ENCODE measurements around the gene PHYHD1.

PHYHD1 gene

DNA sequence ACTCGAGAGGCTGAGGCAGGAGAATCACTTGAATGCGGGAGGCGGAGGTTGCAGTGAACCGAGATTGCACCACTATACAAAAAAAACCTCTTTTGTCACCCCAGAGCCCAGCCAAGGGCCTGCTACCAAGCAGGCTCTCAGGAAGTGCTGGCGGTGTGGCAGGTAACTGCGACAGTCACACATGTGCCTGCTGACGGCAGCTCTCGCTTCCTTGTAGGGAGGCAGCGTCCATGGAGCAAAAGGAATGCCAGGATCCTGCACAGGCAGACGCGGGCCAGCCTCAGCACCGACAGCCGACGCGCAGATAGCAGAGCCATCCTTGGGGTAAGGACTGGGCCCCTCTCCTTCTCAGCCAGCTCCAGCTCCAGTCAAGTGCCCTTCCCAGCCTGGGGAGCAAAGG is 35.0 kb upstream of the PHYHD1 start:
- H3K4me3 ChIP-seq (replicated peaks in 1 of 2; ENCODE audit: low read depth in 2 of 2, low read length in 2 of 2): no peak overlapping the region
- DNase-seq (ENCODE audit: low read depth in 2 of 2): no peak
- TF ChIP-seq, protein P1, sequence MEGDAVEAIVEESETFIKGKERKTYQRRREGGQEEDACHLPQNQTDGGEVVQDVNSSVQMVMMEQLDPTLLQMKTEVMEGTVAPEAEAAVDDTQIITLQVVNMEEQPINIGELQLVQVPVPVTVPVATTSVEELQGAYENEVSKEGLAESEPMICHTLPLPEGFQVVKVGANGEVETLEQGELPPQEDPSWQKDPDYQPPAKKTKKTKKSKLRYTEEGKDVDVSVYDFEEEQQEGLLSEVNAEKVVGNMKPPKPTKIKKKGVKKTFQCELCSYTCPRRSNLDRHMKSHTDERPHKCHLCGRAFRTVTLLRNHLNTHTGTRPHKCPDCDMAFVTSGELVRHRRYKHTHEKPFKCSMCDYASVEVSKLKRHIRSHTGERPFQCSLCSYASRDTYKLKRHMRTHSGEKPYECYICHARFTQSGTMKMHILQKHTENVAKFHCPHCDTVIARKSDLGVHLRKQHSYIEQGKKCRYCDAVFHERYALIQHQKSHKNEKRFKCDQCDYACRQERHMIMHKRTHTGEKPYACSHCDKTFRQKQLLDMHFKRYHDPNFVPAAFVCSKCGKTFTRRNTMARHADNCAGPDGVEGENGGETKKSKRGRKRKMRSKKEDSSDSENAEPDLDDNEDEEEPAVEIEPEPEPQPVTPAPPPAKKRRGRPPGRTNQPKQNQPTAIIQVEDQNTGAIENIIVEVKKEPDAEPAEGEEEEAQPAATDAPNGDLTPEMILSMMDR (IDR thresholded peaks at IDR 0.05; ENCODE audit: low read depth, low read length): no peak

DNA sequence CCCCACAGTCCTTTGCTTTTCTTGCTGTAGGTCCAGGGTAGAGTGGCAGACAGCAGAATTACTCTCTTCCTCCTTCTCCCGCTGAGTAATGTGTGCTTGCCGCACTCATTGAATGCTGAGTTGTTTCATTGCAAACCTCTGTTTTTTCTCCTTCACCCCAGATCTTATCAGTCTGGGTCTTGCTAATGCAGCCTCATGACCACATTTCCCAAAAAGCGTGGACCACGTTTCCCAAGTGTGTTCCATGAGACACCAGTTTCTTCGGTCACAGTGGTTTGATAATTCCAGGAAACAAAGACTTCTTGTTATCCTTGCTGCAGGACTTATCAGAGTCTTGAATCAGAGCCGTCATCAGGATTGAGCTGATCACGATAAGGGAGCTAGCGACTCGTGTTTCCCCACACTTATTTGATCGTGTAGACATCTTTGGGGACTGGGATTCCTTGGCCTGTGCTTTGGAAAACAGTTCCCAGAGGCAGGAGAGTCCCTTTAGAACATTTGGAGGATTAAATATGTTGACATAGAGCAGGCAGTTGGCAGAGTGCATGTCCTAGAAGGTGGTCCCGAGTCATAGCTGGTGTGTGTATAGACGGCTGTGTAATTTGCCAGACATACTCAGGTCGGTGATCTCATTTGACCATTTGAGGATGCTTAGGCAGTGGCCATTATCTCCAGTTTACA is 34.4 kb upstream of the PHYHD1 start:
- TF ChIP-seq, protein P1 (IDR thresholded peaks at IDR 0.05; ENCODE audit: low read depth, low read length): no peak
- peak; percentile 50 to 70 for DNase-seq (ENCODE audit: low read depth in 2 of 2)
- no peak overlapping the region for H3K4me3 ChIP-seq (replicated peaks in 1 of 2; ENCODE audit: low read depth in 2 of 2, low read length in 2 of 2)

DNA sequence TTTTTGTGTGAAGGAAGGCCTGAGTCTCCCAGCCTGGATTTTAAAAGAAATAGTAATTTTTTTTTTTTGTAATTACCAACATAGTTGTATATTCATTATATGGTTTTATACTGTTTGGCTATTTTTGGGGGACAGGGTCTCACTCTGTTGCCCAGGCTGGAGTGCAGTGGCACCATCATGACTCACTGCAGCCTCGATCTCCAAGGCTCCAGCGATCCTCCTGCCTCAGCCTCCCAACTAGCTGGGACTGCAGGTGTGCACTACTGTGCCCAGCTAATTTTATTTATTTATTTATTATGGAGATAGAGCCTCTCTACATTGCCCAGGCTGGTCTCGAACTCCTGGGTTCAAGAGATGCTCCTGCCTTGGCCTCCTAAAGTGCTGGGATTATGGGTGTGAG is 33.7 kb upstream of the PHYHD1 start:
- TF ChIP-seq, protein P1 (IDR thresholded peaks at IDR 0.05; ENCODE audit: low read depth, low read length): no peak
- no peak overlapping the region for H3K4me3 ChIP-seq (replicated peaks in 1 of 2; ENCODE audit: low read depth in 2 of 2, low read length in 2 of 2)
- DNase-seq (ENCODE audit: low read depth in 2 of 2): no peak

DNA sequence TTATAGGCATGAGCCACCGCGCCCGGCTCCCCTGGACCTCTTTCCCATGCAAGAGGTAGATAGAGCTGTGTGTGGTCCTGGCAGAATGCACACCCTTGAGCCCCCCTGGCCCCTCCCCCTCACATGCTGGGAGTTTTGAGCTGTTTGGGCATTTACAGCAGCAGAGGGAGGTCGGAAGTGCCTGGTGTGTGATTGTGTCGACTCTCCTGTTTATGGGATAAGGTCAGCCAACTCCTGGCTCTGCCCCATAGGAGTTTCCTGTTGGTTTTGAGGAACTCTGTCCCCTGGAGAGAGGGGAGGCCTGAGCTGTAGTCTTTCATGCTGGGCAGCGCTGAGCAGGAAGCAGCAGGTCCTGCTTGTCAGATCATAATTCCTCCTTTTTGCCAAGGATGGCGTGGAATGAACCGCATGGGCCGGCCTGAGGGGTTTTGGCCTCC is 32.9 kb upstream of the PHYHD1 start:
- peak in 1 of 2 donors; percentile 79 for DNase-seq (ENCODE audit: low read depth in 2 of 2)
- TF ChIP-seq, protein P1 (IDR thresholded peaks at IDR 0.05; ENCODE audit: low read depth, low read length): no peak
- no peak overlapping the region for H3K4me3 ChIP-seq (replicated peaks in 1 of 2; ENCODE audit: low read depth in 2 of 2, low read length in 2 of 2)

DNA sequence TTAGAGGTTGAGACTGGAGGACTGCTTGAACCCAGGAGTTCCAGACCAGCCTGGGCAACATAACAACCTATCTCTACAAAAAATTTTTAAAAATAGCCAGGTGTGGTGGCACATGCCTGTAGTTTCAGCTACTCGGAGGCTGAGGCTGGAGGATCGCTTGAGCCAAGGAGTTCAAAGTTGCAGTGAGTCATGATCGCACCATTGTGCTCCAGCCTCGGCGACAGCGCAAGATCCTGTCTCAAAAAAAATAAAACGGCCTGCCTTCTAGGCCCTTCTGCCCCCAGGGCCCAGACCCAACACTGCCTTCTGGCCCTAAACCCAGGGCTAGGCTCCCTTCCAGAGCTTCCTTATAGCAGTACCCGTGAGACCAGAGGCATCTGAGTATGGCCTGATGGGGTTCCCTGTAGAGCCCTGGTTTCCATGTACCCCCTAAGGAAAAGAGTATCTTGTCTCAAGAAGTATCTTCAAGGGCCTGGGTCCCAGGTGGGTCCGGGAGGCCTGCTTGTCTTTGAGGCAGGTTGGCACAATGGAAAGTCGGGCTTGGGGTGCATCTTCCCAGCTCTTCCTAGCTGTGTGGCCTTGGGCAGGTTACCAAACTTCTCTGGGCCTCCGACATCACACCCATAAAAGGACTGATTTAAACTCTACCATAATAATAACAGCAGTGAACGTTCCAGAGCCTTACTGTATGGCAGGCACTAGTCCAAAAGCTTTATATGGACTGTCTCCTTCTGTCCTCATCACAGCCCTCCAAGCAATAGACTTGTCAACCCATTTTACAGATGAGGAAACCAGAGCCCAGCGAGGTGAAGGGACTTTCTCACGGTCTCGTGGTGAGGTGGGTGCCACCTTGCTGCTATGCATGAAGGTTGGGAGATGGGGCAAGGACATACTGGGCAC is 29.2 kb upstream of the PHYHD1 start:
- TF ChIP-seq, protein P1 (IDR thresholded peaks at IDR 0.05; ENCODE audit: low read depth, low read length): no peak
- H3K4me3 ChIP-seq (replicated peaks in 1 of 2; ENCODE audit: low read depth in 2 of 2, low read length in 2 of 2): no peak overlapping the region
- peak in 1 of 2 donors; percentile 52 for DNase-seq (ENCODE audit: low read depth in 2 of 2)

DNA sequence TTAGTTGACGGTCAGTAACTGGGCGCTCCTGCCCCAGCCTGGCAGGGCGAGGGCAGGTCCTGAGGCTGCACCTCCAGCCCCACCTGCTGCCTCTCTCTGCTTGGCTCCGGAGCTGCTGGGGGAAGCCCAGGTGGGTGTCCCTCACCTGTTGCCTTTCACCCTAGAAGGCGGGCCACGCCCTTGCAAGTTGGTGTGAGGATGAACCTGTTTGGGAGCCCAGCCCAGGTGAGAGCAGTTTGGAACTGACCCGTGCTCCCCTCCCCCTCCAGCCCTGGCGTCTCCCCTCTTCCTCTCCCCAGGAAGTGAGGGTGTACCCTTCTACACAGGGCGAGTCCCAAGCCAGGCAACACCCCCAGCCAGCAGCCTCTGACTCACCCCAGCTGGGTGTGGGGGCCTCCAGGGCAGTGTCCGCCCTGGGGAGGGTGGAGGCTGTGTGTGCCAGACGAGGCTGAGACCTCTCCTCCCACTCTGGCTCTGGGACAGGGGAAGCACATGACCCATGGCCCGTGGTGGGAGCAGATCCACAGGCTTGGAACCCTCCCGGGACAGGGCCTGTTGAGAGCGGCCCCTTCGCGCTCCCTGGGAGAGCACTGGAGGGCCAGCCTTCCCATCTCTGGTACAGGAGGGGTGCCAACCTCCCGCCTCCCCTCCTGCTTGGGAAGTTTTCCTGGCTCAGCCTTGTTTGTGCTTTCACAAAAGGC is 28.4 kb upstream of the PHYHD1 start:
- TF ChIP-seq, protein P1 (IDR thresholded peaks at IDR 0.05; ENCODE audit: low read depth, low read length): no peak
- peak overlapping the region in 1 of 2 donors; percentile 26 for H3K4me3 ChIP-seq (replicated peaks in 1 of 2; ENCODE audit: low read depth in 2 of 2, low read length in 2 of 2)
- peak; percentile 90 to 97 for DNase-seq (ENCODE audit: low read depth in 2 of 2)
